ENCODE results near the gene TAF4B. TPM values are rescaled to one million over a fixed set of nuclear protein-coding genes. Genes with fewer than 3 reads are reported as not detected.

The TAF4B gene
- total RNA-seq, 2 donors from 2014 or later: 2.4 to 3.1 TPM

DNA sequence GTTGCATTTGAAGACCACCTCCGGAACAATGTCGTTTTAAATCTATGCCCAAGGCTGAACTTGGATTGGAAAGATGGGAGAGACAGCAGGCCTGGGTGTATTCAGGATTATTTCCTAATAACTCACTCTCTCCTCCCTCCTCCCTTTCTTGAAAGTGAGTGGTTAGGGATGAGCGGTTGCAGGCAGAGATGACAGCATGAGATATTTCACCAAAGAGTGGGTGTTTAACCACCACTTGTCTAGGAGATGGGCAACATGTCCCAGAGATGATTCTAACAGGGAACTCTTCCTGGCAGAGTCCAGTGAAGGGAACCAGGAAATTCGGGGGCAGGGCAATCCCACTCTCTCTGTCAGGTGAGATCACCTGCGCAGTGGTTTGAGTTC, 198.9 kb downstream of the TAF4B start:
- Histone ChIP-seq H3K27me3 (no peaks in the 10 kb centered on the region), H3K4me1 (no peaks in the 10 kb centered on the region), H3K27ac (no peak overlapping the region), H3K36me3 (no peaks in the 10 kb centered on the region), H3K4me3 (no peak overlapping the region), H3K9me3 (no peaks in the 10 kb centered on the region)
- DNase-seq (ENCODE audit: low spot score): peak; percentile 42
- no peak for TF ChIP-seq CTCF (IDR thresholded peaks at IDR 0.05)

DNA sequence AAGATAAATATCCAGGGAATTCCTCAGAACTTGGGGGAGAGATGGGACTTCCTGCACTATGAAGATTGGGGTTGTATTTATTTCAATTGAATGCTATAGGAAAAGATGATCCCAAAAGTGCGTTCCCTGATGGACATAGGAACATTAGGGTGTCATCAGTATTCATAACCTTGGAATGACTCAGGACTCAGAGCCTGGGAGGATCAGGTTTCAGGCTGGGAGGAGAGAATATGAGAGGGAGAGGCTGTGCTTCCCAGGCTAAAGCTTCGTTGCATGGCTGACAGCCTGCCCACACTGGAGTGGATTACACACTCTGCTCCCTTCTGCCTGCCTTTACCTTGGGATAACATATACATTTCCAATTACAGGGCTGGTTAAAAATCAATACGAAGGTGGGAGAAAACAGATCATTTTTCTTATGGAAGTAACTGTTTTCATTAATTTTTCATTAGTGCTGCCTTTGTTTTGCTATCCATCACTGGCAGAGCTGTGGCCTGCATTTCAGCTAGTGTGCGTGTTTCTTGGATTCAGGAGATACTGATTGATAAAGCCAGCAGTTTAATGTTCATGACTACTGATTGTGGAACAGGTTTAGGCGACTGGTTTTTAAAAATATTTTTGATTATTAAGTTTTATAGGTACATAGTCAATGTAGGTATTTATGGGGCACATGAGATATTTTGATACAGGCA, 203.4 kb downstream of the TAF4B start:
- no peak for TF ChIP-seq CTCF (IDR thresholded peaks at IDR 0.05)

GRCh38 chr18:26432651-26433424, 206.6 kb downstream of the TAF4B start:
- TF ChIP-seq CTCF (IDR thresholded peaks at IDR 0.05): no peak
- no peak for DNase-seq (ENCODE audit: low spot score)
- H3K9me3 ChIP-seq: no peaks in the 10 kb centered on the region
- H3K36me3 ChIP-seq: no peaks in the 10 kb centered on the region
- H3K27me3 ChIP-seq: no peaks in the 10 kb centered on the region
- peaks cover 0 to 23% of the 10 kb centered on the region in 2 donors for H3K4me1 ChIP-seq
- no peak overlapping the region for H3K27ac ChIP-seq
- no peak overlapping the region for H3K4me3 ChIP-seq

More for the DNA sequence above, 203.4 kb downstream of the TAF4B start:
- H3K36me3 ChIP-seq: no peaks in the 10 kb centered on the region
- no peaks in the 10 kb centered on the region for H3K27me3 ChIP-seq
- H3K27ac ChIP-seq: peak overlapping the region in 1 of 2 donors; percentile 45
- no peak for DNase-seq (ENCODE audit: low spot score)
- no peaks in the 10 kb centered on the region for H3K9me3 ChIP-seq
- no peak overlapping the region for H3K4me3 ChIP-seq
- H3K4me1 ChIP-seq: no peaks in the 10 kb centered on the region

DNA sequence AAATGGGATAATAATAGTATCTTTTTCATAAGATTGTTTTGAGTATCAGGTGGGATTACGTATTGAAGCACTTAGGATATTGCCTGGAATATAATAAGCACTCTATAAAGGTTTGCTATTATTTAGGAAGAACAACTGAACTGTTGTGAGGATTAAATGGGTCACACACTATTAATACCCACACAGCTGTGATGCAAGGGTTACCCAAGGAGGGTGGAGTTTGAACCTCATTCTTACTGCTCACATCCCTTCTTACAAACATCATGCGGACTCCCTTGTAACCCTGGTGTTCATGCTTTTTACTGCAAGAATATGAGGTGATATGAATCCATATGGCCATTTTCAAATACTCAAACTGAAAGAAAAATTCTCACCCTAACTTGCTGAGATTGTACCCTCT, 208.6 kb downstream of the TAF4B start:
- no peak for TF ChIP-seq CTCF (IDR thresholded peaks at IDR 0.05)
- H3K36me3 ChIP-seq: no peaks in the 10 kb centered on the region
- H3K27me3 ChIP-seq: no peaks in the 10 kb centered on the region
- H3K4me3 ChIP-seq: no peak overlapping the region
- H3K4me1 ChIP-seq: peaks cover 0 to 23% of the 10 kb centered on the region in 2 donors
- H3K9me3 ChIP-seq: no peaks in the 10 kb centered on the region
- peak overlapping the region in 1 of 2 donors; percentile 61 for H3K27ac ChIP-seq
- no peak for DNase-seq (ENCODE audit: low spot score)

DNA sequence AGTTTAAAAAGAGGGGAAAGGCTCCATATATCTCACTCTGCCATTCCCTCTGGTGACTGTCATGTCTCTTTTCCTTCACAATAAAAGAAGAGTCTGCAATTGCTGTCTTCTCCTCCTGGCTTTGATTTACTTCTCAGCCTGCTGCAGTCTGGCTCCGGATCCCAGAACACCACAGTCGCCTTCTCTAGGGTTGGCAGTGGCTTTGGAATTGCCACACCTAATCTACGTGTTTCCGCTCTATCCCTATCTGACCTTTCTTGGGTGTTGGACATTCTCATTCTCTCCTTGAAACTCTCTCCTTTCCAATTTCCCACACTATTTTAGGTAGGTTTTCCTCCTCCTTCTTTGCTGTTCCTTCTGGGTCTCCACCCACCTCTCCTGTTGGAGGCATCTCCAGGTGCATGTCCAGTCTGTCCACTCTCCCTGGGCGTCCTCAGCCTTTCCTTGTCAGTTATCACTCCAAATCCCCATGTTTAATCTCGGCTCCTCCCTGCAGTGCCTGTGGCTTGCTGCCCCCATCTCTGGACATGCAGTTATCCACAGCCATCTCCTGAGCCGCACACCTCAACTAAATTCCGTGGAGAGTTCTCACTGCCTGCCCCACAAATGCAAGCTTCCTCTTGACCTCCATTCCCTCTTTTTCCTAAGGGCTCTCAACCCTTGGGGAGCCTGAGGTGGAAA, 209.3 kb downstream of the TAF4B start:
- Histone ChIP-seq H3K4me3 (no peak overlapping the region), H3K4me1 (peaks cover 0 to 23% of the 10 kb centered on the region in 2 donors), H3K27ac (peak overlapping the region in 1 of 2 donors; percentile 61), H3K36me3 (no peaks in the 10 kb centered on the region), H3K9me3 (no peaks in the 10 kb centered on the region), H3K27me3 (no peaks in the 10 kb centered on the region)
- no peak for DNase-seq (ENCODE audit: low spot score)
- TF ChIP-seq CTCF (IDR thresholded peaks at IDR 0.05): no peak
